Skeletal muscle tissue (tissue), 4 donors: ENCODE measurements around the gene SPTBN4. TPM values are rescaled to one million over a fixed set of nuclear protein-coding genes. Genes with fewer than 3 reads are reported as not detected.

ENCODE experiments used
- H3K27ac ChIP-seq: one replicate; pipeline ENCODE4 v1.7.0; 2013; ENCODE audit warnings: mild to moderate bottlenecking, low read depth, low read length, inconsistent platforms
- H3K27me3 ChIP-seq, 3 donors: one replicate each; pipeline ENCODE4 v1.7.0; 2013; ENCODE audit warnings: low read length in 3 of 3; ENCODE audit not compliant: control insufficient read depth in 3 of 3, insufficient read depth in 3 of 3
- H3K36me3 ChIP-seq, 3 donors: one replicate each; pipeline ENCODE4 v1.7.0; 2013; ENCODE audit warnings: low read length in 3 of 3; ENCODE audit not compliant: control insufficient read depth in 3 of 3, insufficient read depth in 3 of 3
- H3K4me1 ChIP-seq, 3 donors: one replicate each; pipeline ENCODE4 v1.7.0; 2013; ENCODE audit warnings: low read length in 3 of 3, mild to moderate bottlenecking in 3 of 3; ENCODE audit not compliant: control insufficient read depth in 3 of 3, insufficient read depth in 3 of 3
- H3K4me3 ChIP-seq, 3 donors: one replicate each; pipeline ENCODE4 v1.7.0; 2013; ENCODE audit warnings: low read length in 3 of 3
- H3K9ac ChIP-seq, 3 donors: one replicate each; pipeline ENCODE4 v1.7.0; 2013; ENCODE audit warnings: low read length in 3 of 3, mild to moderate bottlenecking in 3 of 3, moderate library complexity in 2 of 3, low read depth in 1 of 3
- H3K9me3 ChIP-seq, 3 donors: one replicate each; pipeline ENCODE4 v1.7.0; 2013; ENCODE audit warnings: low read length in 3 of 3; ENCODE audit not compliant: control insufficient read depth in 3 of 3
- total RNA-seq: library from RNA; depleted of rRNA; stranded (reverse); fragments of >200 nt; gene quantifications from one replicate; pipeline ENCODE4 v1.2.3, GENCODE V29; 2014
- donor health status: Osteomylitis.

Gene SPTBN4
- 0.52 TPM for total RNA-seq

- peak within 1 kb of the TSS; percentile 75 to 92 (median 81) for H3K9ac ChIP-seq
- peak within 1 kb of the TSS; percentile 95 for H3K27ac ChIP-seq
Measured at GRCh38 chr19:40466985-40467734, at the start of gene SPTBN4. Gene SPTBN4 (plus strand): TSS chr19:40467001. CDS start chr19:40472622, 5,621 bp downstream.

GRCh38 chr19:40417643-40417981 is 49.2 kb upstream of the SPTBN4 start:
- peaks cover 3 to 6% (median 3%) of the 10 kb centered on the region in 3 donors for H3K36me3 ChIP-seq
- H3K9me3 ChIP-seq, result no peaks in the 10 kb centered on the region
- H3K4me1 ChIP-seq, result peaks cover 33 to 43% (median 33%) of the 10 kb centered on the region in 3 donors
- H3K9ac ChIP-seq, result peak overlapping the region; percentile 3 to 72 (median 62)
- no peaks in the 10 kb centered on the region for H3K27me3 ChIP-seq
- H3K4me3 ChIP-seq, result peak overlapping the region in 1 of 3 donors; percentile 14
- peak overlapping the region; percentile 87 for H3K27ac ChIP-seq

More at GRCh38 chr19:40466985-40467734, at the start of gene SPTBN4:
- H3K4me1 ChIP-seq, result peaks cover 25 to 27% (median 25%) of the 10 kb centered on the region in 3 donors
- H3K27me3 ChIP-seq, result no peaks in the 10 kb centered on the region
- H3K36me3 ChIP-seq, result no peaks in the 10 kb centered on the region
- H3K4me3 ChIP-seq, result peak within 1 kb of the TSS; percentile 92 to 94 (median 92)
- no peaks in the 10 kb centered on the region for H3K9me3 ChIP-seq

GRCh38 chr19:40418040-40418439 is 48.8 kb upstream of the SPTBN4 start:
- Histone ChIP-seq H3K9me3 (no peaks in the 10 kb centered on the region), H3K9ac (peak overlapping the region; percentile 3 to 72 (median 62)), H3K4me1 (peaks cover 37 to 45% (median 37%) of the 10 kb centered on the region in 3 donors), H3K4me3 (no peak overlapping the region), H3K27ac (peak overlapping the region; percentile 87), H3K36me3 (peaks cover 7 to 10% (median 8%) of the 10 kb centered on the region in 3 donors), H3K27me3 (no peaks in the 10 kb centered on the region)

- peak overlapping the region in 1 of 3 donors; percentile 33 for H3K9ac ChIP-seq
- H3K9me3 ChIP-seq, result no peaks in the 10 kb centered on the region
- H3K4me1 ChIP-seq, result peaks cover 38 to 43% (median 39%) of the 10 kb centered on the region in 3 donors
- H3K27ac ChIP-seq, result no peak overlapping the region
- H3K27me3 ChIP-seq, result no peaks in the 10 kb centered on the region
- H3K36me3 ChIP-seq, result peaks cover 11 to 13% (median 11%) of the 10 kb centered on the region in 3 donors
- H3K4me3 ChIP-seq, result no peak overlapping the region
Measured at GRCh38 chr19:40419066-40419612, 47.7 kb upstream of the SPTBN4 start.

GRCh38 chr19:40419780-40420179 is 47.0 kb upstream of the SPTBN4 start:
- H3K9ac ChIP-seq, result no peak overlapping the region
- H3K9me3 ChIP-seq, result no peaks in the 10 kb centered on the region
- peaks cover 37 to 41% (median 39%) of the 10 kb centered on the region in 3 donors for H3K4me1 ChIP-seq
- peak overlapping the region; percentile 37 for H3K27ac ChIP-seq
- no peak overlapping the region for H3K4me3 ChIP-seq
- H3K36me3 ChIP-seq, result peaks cover 11 to 13% (median 11%) of the 10 kb centered on the region in 3 donors
- no peaks in the 10 kb centered on the region for H3K27me3 ChIP-seq

GRCh38 chr19:40420451-40420765 is 46.4 kb upstream of the SPTBN4 start:
- peak overlapping the region in 2 of 3 donors; percentile 83 for H3K4me3 ChIP-seq
- H3K9me3 ChIP-seq, result no peaks in the 10 kb centered on the region
- H3K4me1 ChIP-seq, result peaks cover 37 to 40% (median 37%) of the 10 kb centered on the region in 3 donors
- H3K9ac ChIP-seq, result peak overlapping the region; percentile 95 to 99 (median 97)
- H3K27me3 ChIP-seq, result no peaks in the 10 kb centered on the region
- H3K36me3 ChIP-seq, result peaks cover 11 to 13% (median 11%) of the 10 kb centered on the region in 3 donors
- peak overlapping the region; percentile 99 for H3K27ac ChIP-seq

- Histone ChIP-seq H3K9me3 (no peaks in the 10 kb centered on the region), H3K4me1 (peaks cover 37 to 40% (median 37%) of the 10 kb centered on the region in 3 donors), H3K27ac (peak overlapping the region; percentile 99), H3K4me3 (peak overlapping the region; percentile 80 to 83 (median 83)), H3K9ac (peak overlapping the region; percentile 95 to 99 (median 97)), H3K27me3 (no peaks in the 10 kb centered on the region), H3K36me3 (peaks cover 11 to 13% (median 11%) of the 10 kb centered on the region in 3 donors)
Measured at GRCh38 chr19:40420766-40421765, 45.7 kb upstream of the SPTBN4 start.

GRCh38 chr19:40421993-40422747 is 44.6 kb upstream of the SPTBN4 start:
- Histone ChIP-seq H3K9ac (peak overlapping the region; percentile 20 to 99 (median 97)), H3K36me3 (peaks cover 11 to 13% (median 11%) of the 10 kb centered on the region in 3 donors), H3K9me3 (no peaks in the 10 kb centered on the region), H3K27me3 (no peaks in the 10 kb centered on the region), H3K27ac (peak overlapping the region; percentile 99), H3K4me1 (peaks cover 31 to 41% (median 35%) of the 10 kb centered on the region in 3 donors), H3K4me3 (no peak overlapping the region)
